ENCODE data around the gene TTN. TPM values are rescaled to one million over a fixed set of nuclear protein-coding genes. Genes with fewer than 3 reads are reported as not detected.

Gene TTN
- total RNA-seq, 1 experiment from 2014 or later, result 0.05 TPM

- RAD21 ChIA-PET (ENCODE audit: low non-redundant PET in 1 of 2, low total read pairs in 2 of 2, uncharacterized antibody in 2 of 2, unreplicated experiment in 2 of 2), result no interaction called here
- Histone ChIP-seq H3K9me2 (ENCODE audit: insufficient read depth) (no peaks in the 10 kb centered on the region), H4K20me1 (ENCODE audit: insufficient read depth) (no peaks in the 10 kb centered on the region), H2AFZ (ENCODE audit: low read depth, low read length, poor library complexity, severe bottlenecking) (no peak overlapping the region), H3K4me2 (ENCODE audit: low read length) (no peak overlapping the region), H3K27ac (ENCODE audit: low read depth, low read length) (no peak overlapping the region), H3K27me3 (ENCODE audit: insufficient read depth, low read length) (peaks cover 81% of the 10 kb centered on the region), H3K4me1 (ENCODE audit: control insufficient read depth in 1 of 2, insufficient read depth in 2 of 2, low read length in 2 of 2) (no peaks in the 10 kb centered on the region), H3K4me3 (replicated peaks in 1 of 2; ENCODE audit: low read depth in 1 of 2, low read length in 2 of 2) (no peak overlapping the region), H3K9ac (ENCODE audit: low read length) (no peak overlapping the region), H3K9me3 (ENCODE audit: control insufficient read depth in 1 of 2, insufficient read depth in 1 of 2, low read depth in 1 of 2, low read length in 2 of 2) (no peaks in the 10 kb centered on the region), H3K79me2 (ENCODE audit: insufficient read depth, low read length) (no peaks in the 10 kb centered on the region), H3K36me3 (ENCODE audit: control insufficient read depth in 1 of 2, insufficient read depth in 2 of 2, low read length in 2 of 2) (no peaks in the 10 kb centered on the region)
- intact Hi-C loops (cut with micrococcal nuclease), result no loop called here
- DNase-seq (ENCODE audit: low read depth, low spot score) (no peak), ATAC-seq (no peak)
- TF ChIP-seq SP1 (IDR thresholded peaks at IDR 0.05; ENCODE audit: low read depth) (no peak), FOSL1 (IDR thresholded peaks at IDR 0.05; ENCODE audit: low read depth) (no peak), ZNF274 (IDR thresholded peaks at IDR 0.05; ENCODE audit: low read depth, low read length) (no peak), CBX3 (IDR thresholded peaks at IDR 0.05; ENCODE audit: low read depth) (no peak), JUND (IDR thresholded peaks at IDR 0.05) (no peak), ZFX (IDR thresholded peaks at IDR 0.05) (no peak), EGR1 (IDR thresholded peaks at IDR 0.05; ENCODE audit: low read depth) (no peak), SIN3A (IDR thresholded peaks at IDR 0.05; ENCODE audit: low read depth) (no peak), TCF7L2 (IDR thresholded peaks at IDR 0.05; ENCODE audit: borderline replicate concordance, extremely low read depth, insufficient read depth, insufficient read length) (no peak), ATF3 (IDR thresholded peaks at IDR 0.05) (no peak), ELF1 (IDR thresholded peaks at IDR 0.05; ENCODE audit: borderline replicate concordance, low read depth) (no peak), MAX (IDR thresholded peaks at IDR 0.05) (no peak), CEBPB (IDR thresholded peaks at IDR 0.05; ENCODE audit: low read depth) (no peak), YY1 (IDR thresholded peaks at IDR 0.05; ENCODE audit: extremely low read depth, insufficient replicate concordance, low read depth, low read length) (no peak), CTCF (IDR thresholded peaks at IDR 0.05 in 2 of 3, conservative IDR thresholded peaks at IDR 0.05 in 1 of 3; ENCODE audit: borderline replicate concordance in 1 of 3, insufficient read depth in 1 of 3, low read depth in 2 of 3, low read length in 2 of 3) (no peak), EZH2 (IDR thresholded peaks at IDR 0.05) (no peak), RAD21 (IDR thresholded peaks at IDR 0.05; ENCODE audit: low read depth) (no peak), POLR2A (IDR thresholded peaks at IDR 0.05; ENCODE audit: borderline replicate concordance, extremely low read depth, insufficient read depth, insufficient read length) (no peak), REST (IDR thresholded peaks at IDR 0.05; ENCODE audit: low read depth) (no peak)
- CTCF ChIA-PET, result interaction anchor here (1.3 to 1.5 kb wide), 2 partner anchors 10 to 17 kb away, joined by 3 to 4 read pairs; no protein-coding TSS in a partner anchor
- BruUV-seq (replicated peaks), result no TSS peak
- POLR2A ChIA-PET, result no interaction called here
These were observed 123.3 kb downstream of the TTN start for GRCh38 chr2:178683877-178684276.

Measured in HCT116 (cell line).